IMR-90 (cell line): ENCODE results near the gene ATP2A3. TPM values are rescaled to one million over a fixed set of nuclear protein-coding genes. Genes with fewer than 3 reads are reported as not detected.
A peak's percentile ranks its signal among the peaks of the same experiment; 100 is the strongest.

Experiments
- ATAC-seq: fragments of 200-7000 bp; cut with Tn5 transposase; 2 replicates; pipeline ENCODE4 v1.9.1; 2020; ENCODE audit warnings: low read depth, mild to moderate bottlenecking, moderate library complexity
- BruUV-seq: library from RNA; stranded (reverse); fragments of 400-500 nt; replicated peaks from 2 replicates; lab custom pipeline; 2021; lab: Mats Ljungman, UMichigan
- CTCF ChIA-PET: fragments of 300-600 bp; formaldehyde crosslinking; extraction: SDS; loops from one replicate; lab custom pipeline; 2021; ENCODE audit warnings: antibody characterized with exemption; lab: Yijun Ruan, JAX
- POLR2A ChIA-PET: fragments of 300-600 bp; sonication (Branson Sonifier 250); formaldehyde crosslinking; loops from one replicate; lab custom pipeline; 2022; ENCODE audit warnings: antibody characterized with exemption; ENCODE audit not compliant: unreplicated experiment; lab: Charles Lee
- DNase-seq: peaks from one replicate; pipeline ENCODE4 v3.0.0; 2013
- H2AFZ ChIP-seq: replicated peaks from 2 replicates; pipeline ENCODE3; 2013; ENCODE audit warnings: low read length, mild to moderate bottlenecking; ENCODE audit not compliant: poor library complexity
- H2AK5ac ChIP-seq: 2 replicates; pipeline ENCODE4 v1.6.1; 2013; ENCODE audit warnings: low read depth, low read length, inconsistent platforms
- H2AK9ac ChIP-seq: replicated peaks from 2 replicates; pipeline ENCODE3; 2013; ENCODE audit warnings: mild to moderate bottlenecking, low read depth, low read length, moderate library complexity; ENCODE audit not compliant: poor library complexity
- H2BK120ac ChIP-seq: 2 replicates; pipeline ENCODE4 v1.6.1; 2013; ENCODE audit warnings: low read depth, low read length, inconsistent platforms
- H2BK15ac ChIP-seq: 3 replicates; pipeline ENCODE4 v1.6.1; 2013; ENCODE audit warnings: low read depth, low read length, inconsistent platforms
- H2BK20ac ChIP-seq: 2 replicates; pipeline ENCODE4 v1.6.1; 2013; ENCODE audit warnings: low read depth, mild to moderate bottlenecking, inconsistent platforms, low read length, moderate library complexity
- H2BK5ac ChIP-seq: 2 replicates; pipeline ENCODE4 v1.6.1; 2013; ENCODE audit warnings: mild to moderate bottlenecking, low read depth, low read length, inconsistent platforms; ENCODE audit not compliant: poor library complexity, severe bottlenecking
- H3K14ac ChIP-seq: replicated peaks from 2 replicates; pipeline ENCODE4 v1.6.1; 2013; ENCODE audit warnings: low read depth, low read length, inconsistent platforms
- H3K18ac ChIP-seq: 2 replicates; pipeline ENCODE4 v1.6.1; 2013; ENCODE audit warnings: low read depth, low read length, control low read depth
- H3K23ac ChIP-seq: 2 replicates; pipeline ENCODE4 v1.6.1; 2013; ENCODE audit warnings: low read depth, low read length, inconsistent platforms
- H3K27ac ChIP-seq: 2 replicates; pipeline ENCODE4 v1.5.1; 2013; ENCODE audit warnings: mild to moderate bottlenecking, control low read depth, low read length; ENCODE audit not compliant: insufficient read depth
- H3K27me3 ChIP-seq: 2 replicates; pipeline ENCODE4 v1.6.1; 2013; ENCODE audit warnings: low read length; ENCODE audit not compliant: control insufficient read depth, insufficient read depth
- H3K36me3 ChIP-seq: 2 replicates; pipeline ENCODE4 v1.6.1; 2013; ENCODE audit warnings: low read length, mixed read lengths; ENCODE audit not compliant: control insufficient read depth, insufficient read depth
- H3K4ac ChIP-seq: 2 replicates; pipeline ENCODE4 v1.6.1; 2013; ENCODE audit warnings: low read depth, low read length, inconsistent platforms
- H3K4me1 ChIP-seq: 2 replicates; pipeline ENCODE4 v1.6.1; 2013; ENCODE audit warnings: low read length, mixed read lengths; ENCODE audit not compliant: control insufficient read depth, insufficient read depth
- H3K4me2 ChIP-seq: 2 replicates; pipeline ENCODE4 v1.6.1; 2013; ENCODE audit warnings: low read depth, mild to moderate bottlenecking, control low read depth, low read length, moderate library complexity
- H3K4me3 ChIP-seq: 2 replicates; pipeline ENCODE4 v1.5.1; 2013; ENCODE audit warnings: low read depth, mild to moderate bottlenecking, control low read depth, low read length, moderate library complexity; ENCODE audit not compliant: insufficient read depth
- H3K56ac ChIP-seq: 2 replicates; pipeline ENCODE4 v1.6.1; 2013; ENCODE audit warnings: low read length, inconsistent platforms; ENCODE audit not compliant: insufficient read depth; ENCODE audit errors: extremely low read depth
- H3K79me1 ChIP-seq, 2 experiments: 2 replicates each; pipeline ENCODE4 v1.6.1; 2013; ENCODE audit warnings: low read length in 2 of 2, inconsistent platforms in 1 of 2, low read depth in 1 of 2
- H3K9ac ChIP-seq: 2 replicates; pipeline ENCODE4 v1.6.1; 2013; ENCODE audit warnings: low read depth, low read length, control low read depth
- H3K9me1 ChIP-seq: 2 replicates; pipeline ENCODE4 v1.6.1; 2013; ENCODE audit warnings: low read length, inconsistent platforms; ENCODE audit not compliant: insufficient read depth
- H3K9me3 ChIP-seq: 2 replicates; pipeline ENCODE4 v1.6.1; 2013; ENCODE audit warnings: low read length; ENCODE audit not compliant: control insufficient read depth, insufficient read depth
- H4K20me1 ChIP-seq: 2 replicates; pipeline ENCODE4 v1.6.1; 2013; ENCODE audit warnings: low read length, inconsistent platforms; ENCODE audit not compliant: insufficient read depth
- H4K5ac ChIP-seq: 2 replicates; pipeline ENCODE4 v1.6.1; 2013; ENCODE audit warnings: mild to moderate bottlenecking, low read depth, low read length, control low read depth
- H4K8ac ChIP-seq, 2 experiments: 2 replicates each; pipeline ENCODE4 v1.6.1; 2013; ENCODE audit warnings: low read depth in 2 of 2, low read length in 2 of 2, control low read depth in 1 of 2, inconsistent platforms in 1 of 2
- H4K91ac ChIP-seq: 2 replicates; pipeline ENCODE4 v1.6.1; 2013; ENCODE audit warnings: low read depth, low read length, inconsistent platforms; ENCODE audit not compliant: insufficient read depth
- CHD1 ChIP-seq: IDR thresholded peaks from 2 replicates; pipeline ENCODE4 v1.6.1; 2012; ENCODE audit warnings: low read depth, low read length, improper control_type of control experiment
- POLR2A ChIP-seq: IDR thresholded peaks from 2 replicates; pipeline ENCODE4 v1.6.1; 2012; ENCODE audit warnings: mild to moderate bottlenecking, low read depth, low read length
- RCOR1 ChIP-seq: IDR thresholded peaks from 2 replicates; pipeline ENCODE4 v1.6.1; 2012; ENCODE audit warnings: mild to moderate bottlenecking, low read length, improper control_type of control experiment; ENCODE audit not compliant: insufficient replicate concordance
- USF2 ChIP-seq: fragments of 150-350 bp; IDR thresholded peaks from 2 replicates; pipeline ENCODE4 v1.6.1; 2017; ENCODE audit warnings: mild to moderate bottlenecking, antibody characterized with exemption, low read length, low read depth
- WGBS, 2 experiments: methylation state at CpG; one replicate each; pipeline versions ENCODE4 v1.1.5 to v1.1.7; 2013; ENCODE audit warnings: missing lambda C conversion rate in 2 of 2; ENCODE audit not compliant: insufficient read length in 1 of 2; ENCODE audit errors: extremely low coverage in 2 of 2; 5-methylcytosine and 5-hydroxymethylcytosine counted together
- dilution Hi-C: fragments of 300-500 bp; cut with HindIII; formaldehyde crosslinking; loops from one replicate; pipeline ENCODE4 v1.14.3; 2018; ENCODE audit warnings: low sequenced_read_pairs; ENCODE audit not compliant: unreplicated experiment
- in situ Hi-C: fragments of 300-500 bp; cut with MboI; formaldehyde crosslinking; loops from 3 replicates; pipeline ENCODE4 v1.14.3; 2019; ENCODE audit warnings: low sequenced_read_pairs, inconsistent platforms, mixed read lengths
- intact Hi-C: fragments of 100-400 bp; cut with micrococcal nuclease; formaldehyde crosslinking; loops from 2 replicates; pipeline ENCODE4 v1.10.0; 2022
- polyA plus RNA-seq, 3 experiments: library from polyadenylated mRNA; depleted of rRNA; stranded (reverse); fragments of >200 nt; gene quantifications; 2 replicates each; pipeline ENCODE4 v1.2.3, GENCODE V29; 2012; ENCODE audit warnings: low replicate concordance in 1 of 3
- total RNA-seq: library from RNA; depleted of rRNA; stranded (reverse); fragments of >200 nt; gene quantifications from 2 replicates; pipeline ENCODE4 v1.2.3, GENCODE V29; 2012

ATP2A3 gene
- total and polyA plus RNA-seq, 2 of the 4 experiments (the other 2 are of a cell fraction) = 0.18 to 0.63 TPM

GRCh38 chr17:3888343-3889171, 75.7 kb downstream of the ATP2A3 start (continued):
- no peak for TF ChIP-seq CHD1
- TF ChIP-seq RCOR1 = no peak
- TF ChIP-seq POLR2A = peak; percentile 81

- Histone ChIP-seq H2BK15ac (peak overlapping the region; percentile 82; the same call in 2 of the 3 replicates), H3K9me3 (no peaks in the 10 kb centered on the region), H3K27ac (peak overlapping the region; percentile 72), H3K36me3 (peaks cover 4% of the 10 kb centered on the region; the same call in 1 of the 2 replicates), H2AK5ac (peak overlapping the region; percentile 22), H2AFZ (peak overlapping the region; percentile 97), H2BK5ac (peak overlapping the region; percentile 86), H3K14ac (no peak overlapping the region), H3K27me3 (no peaks in the 10 kb centered on the region), H3K56ac (peak overlapping the region; percentile 49), H3K4ac (peak overlapping the region; percentile 81), H3K79me1 (peaks cover 14 to 56% of the 10 kb centered on the region in 2 experiments; a peak in 3 of 4 replicates), H2BK120ac (peak overlapping the region; percentile 75), H3K9ac (no peak overlapping the region), H3K18ac (no peak overlapping the region), H3K4me2 (no peak overlapping the region), H4K8ac (peak overlapping the region; percentile 73 to 95), H4K5ac (peak overlapping the region; percentile 1; the same call in 1 of the 2 replicates), H2BK20ac (peak overlapping the region; percentile 47; the same call in 1 of the 2 replicates), H3K9me1 (peaks cover 15% of the 10 kb centered on the region), H2AK9ac (peak overlapping the region; percentile 96), H4K91ac (peak overlapping the region; percentile 81), H3K23ac (no peak overlapping the region), H4K20me1 (peaks cover 6% of the 10 kb centered on the region; the same call in 1 of the 2 replicates), H3K4me3 (no peak overlapping the region), H3K4me1 (peaks cover 46% of the 10 kb centered on the region)
- BruUV-seq = no TSS peak
- no peak for DNase-seq
- WGBS, 2 experiments = no CpG with 5 or more reads among the region's 9 CpGs
- ChIA-PET CTCF (no interaction called here), POLR2A (no interaction called here)
- no peak for TF ChIP-seq USF2
- no peak for ATAC-seq
- in situ Hi-C loops = no loop called here
- intact Hi-C loops = loop anchor here (2.0 kb wide), 1 partner anchor 25 kb away; no protein-coding TSS in a partner anchor
- dilution Hi-C loops = no loop called here
Observed at GRCh38 chr17:3887804-3888203, 76.4 kb downstream of the ATP2A3 start.
